Measurements from ENCODE around the gene PKMYT1. TPM values are rescaled to one million over a fixed set of nuclear protein-coding genes. Genes with fewer than 3 reads are reported as not detected.

PKMYT1 gene
- polyA plus RNA-seq, 1 experiment, result 1.2 TPM

DNA sequence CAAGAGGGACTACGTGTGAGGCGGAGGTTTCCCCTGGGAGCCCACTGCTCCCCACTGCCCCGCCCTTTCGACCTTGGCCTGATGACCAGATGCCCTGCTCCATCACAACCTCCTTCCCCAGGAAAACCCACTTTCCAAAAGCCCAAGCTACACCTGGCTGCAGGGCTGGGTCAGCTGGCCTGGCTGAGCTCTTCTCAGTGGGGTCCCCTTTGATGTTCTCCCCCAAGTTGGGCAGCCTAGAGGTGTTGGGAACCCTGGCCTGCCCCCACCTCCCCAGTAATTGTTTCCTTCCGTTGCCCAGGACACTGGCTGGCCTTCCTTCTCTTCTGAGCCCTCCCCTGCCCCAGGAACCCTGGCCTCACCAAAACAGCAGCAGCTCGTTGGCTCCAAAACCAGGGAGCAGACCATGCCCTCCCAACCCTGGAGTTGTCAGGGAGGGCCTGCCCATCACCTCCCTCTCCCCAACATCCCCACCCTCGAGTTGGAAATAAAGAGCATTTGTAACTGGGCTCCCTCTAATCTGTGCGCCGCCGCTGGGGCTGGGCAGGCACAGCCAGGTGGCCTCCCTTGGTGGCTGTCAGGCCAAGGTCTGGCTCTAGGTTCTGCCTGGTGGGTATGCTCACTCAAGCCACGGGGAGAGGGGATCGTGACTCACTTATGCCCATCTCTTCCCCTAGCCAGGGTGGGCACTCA lies 33.9 kb upstream of the PKMYT1 start:
- ChIA-PET POLR2A (no interaction called here), CTCF (interaction anchor here (1.2 kb wide), 1 partner anchor 18 kb away, joined by 4 read pairs; no protein-coding TSS in a partner anchor)
- Histone ChIP-seq H3K9me3 (ENCODE audit: control insufficient read depth, insufficient read depth, low read length) (no peaks in the 10 kb centered on the region; the same call in 1 of the 2 replicates), H3K27ac (ENCODE audit: low read depth, low read length) (no peak overlapping the region), H3K4me3 (ENCODE audit: low read depth, low read length) (no peak overlapping the region), H3K27me3 (ENCODE audit: control insufficient read depth, insufficient read depth, low read length) (peaks cover 42% of the 10 kb centered on the region)
- no peak for DNase-seq (ENCODE audit: low read depth, low spot score)
- TF ChIP-seq, protein P1, sequence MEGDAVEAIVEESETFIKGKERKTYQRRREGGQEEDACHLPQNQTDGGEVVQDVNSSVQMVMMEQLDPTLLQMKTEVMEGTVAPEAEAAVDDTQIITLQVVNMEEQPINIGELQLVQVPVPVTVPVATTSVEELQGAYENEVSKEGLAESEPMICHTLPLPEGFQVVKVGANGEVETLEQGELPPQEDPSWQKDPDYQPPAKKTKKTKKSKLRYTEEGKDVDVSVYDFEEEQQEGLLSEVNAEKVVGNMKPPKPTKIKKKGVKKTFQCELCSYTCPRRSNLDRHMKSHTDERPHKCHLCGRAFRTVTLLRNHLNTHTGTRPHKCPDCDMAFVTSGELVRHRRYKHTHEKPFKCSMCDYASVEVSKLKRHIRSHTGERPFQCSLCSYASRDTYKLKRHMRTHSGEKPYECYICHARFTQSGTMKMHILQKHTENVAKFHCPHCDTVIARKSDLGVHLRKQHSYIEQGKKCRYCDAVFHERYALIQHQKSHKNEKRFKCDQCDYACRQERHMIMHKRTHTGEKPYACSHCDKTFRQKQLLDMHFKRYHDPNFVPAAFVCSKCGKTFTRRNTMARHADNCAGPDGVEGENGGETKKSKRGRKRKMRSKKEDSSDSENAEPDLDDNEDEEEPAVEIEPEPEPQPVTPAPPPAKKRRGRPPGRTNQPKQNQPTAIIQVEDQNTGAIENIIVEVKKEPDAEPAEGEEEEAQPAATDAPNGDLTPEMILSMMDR (IDR thresholded peaks at IDR 0.05; ENCODE audit: low read depth, low read length), result no peak

DNA sequence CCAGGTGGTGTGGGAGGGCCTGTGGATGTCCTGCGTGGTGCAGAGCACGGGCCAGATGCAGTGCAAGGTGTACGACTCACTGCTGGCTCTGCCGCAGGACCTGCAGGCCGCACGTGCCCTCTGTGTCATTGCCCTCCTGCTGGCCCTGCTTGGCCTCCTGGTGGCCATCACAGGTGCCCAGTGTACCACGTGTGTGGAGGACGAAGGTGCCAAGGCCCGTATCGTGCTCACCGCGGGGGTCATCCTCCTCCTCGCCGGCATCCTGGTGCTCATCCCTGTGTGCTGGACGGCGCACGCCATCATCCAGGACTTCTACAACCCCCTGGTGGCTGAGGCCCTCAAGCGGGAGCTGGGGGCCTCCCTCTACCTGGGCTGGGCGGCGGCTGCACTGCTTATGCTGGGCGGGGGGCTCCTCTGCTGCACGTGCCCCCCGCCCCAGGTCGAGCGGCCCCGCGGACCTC lies 33.3 kb upstream of the PKMYT1 start:
- Histone ChIP-seq H3K4me3 (ENCODE audit: low read depth, low read length) (no peak overlapping the region), H3K27ac (ENCODE audit: low read depth, low read length) (no peak overlapping the region), H3K27me3 (ENCODE audit: control insufficient read depth, insufficient read depth, low read length) (peaks cover 46% of the 10 kb centered on the region), H3K9me3 (ENCODE audit: control insufficient read depth, insufficient read depth, low read length) (no peaks in the 10 kb centered on the region; the same call in 1 of the 2 replicates)
- ChIA-PET POLR2A (interaction anchor here (1.7 kb wide), 1 partner anchor 8 kb away, joined by 7 read pairs; no protein-coding TSS in a partner anchor), CTCF (interaction anchor here (1.2 kb wide), 1 partner anchor 18 kb away, joined by 4 read pairs; no protein-coding TSS in a partner anchor)
- TF ChIP-seq, protein P1 (IDR thresholded peaks at IDR 0.05; ENCODE audit: low read depth, low read length), result no peak
- DNase-seq (ENCODE audit: low read depth, low spot score), result no peak

DNA sequence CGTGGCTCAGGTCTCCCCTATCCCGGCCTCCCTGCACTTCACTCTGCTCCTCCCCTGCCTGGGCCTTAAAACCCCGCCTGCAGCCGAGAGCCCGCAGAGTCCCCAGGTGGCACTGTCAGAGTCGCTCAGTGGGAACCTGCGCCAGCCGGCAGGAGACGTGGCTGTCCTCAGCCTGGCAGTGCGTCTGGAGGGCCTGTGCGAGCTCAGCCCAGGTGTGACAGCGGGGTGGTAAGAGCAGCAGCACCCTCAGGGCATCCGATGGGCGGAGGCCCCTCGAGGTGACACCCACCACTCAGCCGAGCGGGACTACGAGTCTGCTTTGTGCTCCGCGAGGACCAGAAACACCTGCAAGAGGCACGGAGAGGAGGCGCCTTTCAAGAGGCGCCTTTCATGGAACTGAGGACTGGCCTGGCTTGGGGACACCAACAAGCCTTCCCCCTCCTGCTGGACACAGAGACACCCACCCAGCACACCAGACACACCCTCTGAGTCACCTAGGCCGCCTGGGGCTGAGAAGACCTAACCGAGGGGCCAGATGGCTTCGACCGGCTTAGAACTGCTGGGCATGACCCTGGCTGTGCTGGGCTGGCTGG lies 32.7 kb upstream of the PKMYT1 start, which contains the start of gene CLDN9:
CLDN9 (plus strand) TSS at position 96 of the 593 bp plus-strand sequence; CDS start at position 536, 440 bp downstream.
- peaks cover 52% of the 10 kb centered on the region for H3K27me3 ChIP-seq (ENCODE audit: control insufficient read depth, insufficient read depth, low read length)
- ChIA-PET POLR2A (interaction anchor here (1.7 kb wide), 1 partner anchor 9 kb away, joined by 7 read pairs; no protein-coding TSS in a partner anchor), CTCF (interaction anchor here (1.0 kb wide), 1 partner anchor 15 kb away, joined by 3 read pairs; no protein-coding TSS in a partner anchor)
- no peak within 1 kb of the TSS for H3K27ac ChIP-seq (ENCODE audit: low read depth, low read length)
- no peaks in the 10 kb centered on the region; the same call in 1 of the 2 replicates for H3K9me3 ChIP-seq (ENCODE audit: control insufficient read depth, insufficient read depth, low read length)
- H3K4me3 ChIP-seq (ENCODE audit: low read depth, low read length), result no peak within 1 kb of the TSS
- DNase-seq (ENCODE audit: low read depth, low spot score), result no peak
- TF ChIP-seq, protein P1 (IDR thresholded peaks at IDR 0.05; ENCODE audit: low read depth, low read length), result no peak

DNA sequence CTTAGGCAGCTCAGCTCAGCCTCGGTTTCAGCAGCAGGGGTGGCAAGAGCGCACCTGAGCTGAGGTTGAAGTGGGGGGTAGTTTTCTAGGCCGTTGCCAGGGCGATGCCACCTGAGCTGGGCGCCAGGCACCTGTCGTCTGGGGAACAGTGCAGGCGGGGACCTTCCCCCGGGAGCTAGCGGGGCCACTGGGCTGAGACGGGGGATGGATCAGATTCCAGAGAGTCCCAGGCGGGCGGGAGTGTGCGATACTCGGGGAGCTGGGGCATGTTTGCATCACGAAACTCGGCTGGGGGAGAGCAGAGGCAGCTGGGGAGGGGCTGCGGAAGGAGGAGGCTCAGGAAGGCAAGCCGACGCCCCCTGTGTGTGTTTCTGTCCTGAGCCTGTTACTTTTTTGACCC lies 32.0 kb upstream of the PKMYT1 start:
- no peak for DNase-seq (ENCODE audit: low read depth, low spot score)
- H3K27me3 ChIP-seq (ENCODE audit: control insufficient read depth, insufficient read depth, low read length), result peaks cover 56% of the 10 kb centered on the region
- H3K4me3 ChIP-seq (ENCODE audit: low read depth, low read length), result no peak overlapping the region
- ChIA-PET POLR2A (interaction anchor here (0.6 to 1.7 kb wide), 2 partner anchors 10 to 101 kb away, joined by 3 to 7 read pairs; no protein-coding TSS in a partner anchor), CTCF (interaction anchor here (1.0 kb wide), 1 partner anchor 16 kb away, joined by 3 read pairs; no protein-coding TSS in a partner anchor)
- TF ChIP-seq, protein P1 (IDR thresholded peaks at IDR 0.05; ENCODE audit: low read depth, low read length), result no peak
- no peaks in the 10 kb centered on the region; the same call in 1 of the 2 replicates for H3K9me3 ChIP-seq (ENCODE audit: control insufficient read depth, insufficient read depth, low read length)
- H3K27ac ChIP-seq (ENCODE audit: low read depth, low read length), result no peak overlapping the region

Measured in AG04450 (cell line).